ENCODE results near the gene KLHL30.

DNA sequence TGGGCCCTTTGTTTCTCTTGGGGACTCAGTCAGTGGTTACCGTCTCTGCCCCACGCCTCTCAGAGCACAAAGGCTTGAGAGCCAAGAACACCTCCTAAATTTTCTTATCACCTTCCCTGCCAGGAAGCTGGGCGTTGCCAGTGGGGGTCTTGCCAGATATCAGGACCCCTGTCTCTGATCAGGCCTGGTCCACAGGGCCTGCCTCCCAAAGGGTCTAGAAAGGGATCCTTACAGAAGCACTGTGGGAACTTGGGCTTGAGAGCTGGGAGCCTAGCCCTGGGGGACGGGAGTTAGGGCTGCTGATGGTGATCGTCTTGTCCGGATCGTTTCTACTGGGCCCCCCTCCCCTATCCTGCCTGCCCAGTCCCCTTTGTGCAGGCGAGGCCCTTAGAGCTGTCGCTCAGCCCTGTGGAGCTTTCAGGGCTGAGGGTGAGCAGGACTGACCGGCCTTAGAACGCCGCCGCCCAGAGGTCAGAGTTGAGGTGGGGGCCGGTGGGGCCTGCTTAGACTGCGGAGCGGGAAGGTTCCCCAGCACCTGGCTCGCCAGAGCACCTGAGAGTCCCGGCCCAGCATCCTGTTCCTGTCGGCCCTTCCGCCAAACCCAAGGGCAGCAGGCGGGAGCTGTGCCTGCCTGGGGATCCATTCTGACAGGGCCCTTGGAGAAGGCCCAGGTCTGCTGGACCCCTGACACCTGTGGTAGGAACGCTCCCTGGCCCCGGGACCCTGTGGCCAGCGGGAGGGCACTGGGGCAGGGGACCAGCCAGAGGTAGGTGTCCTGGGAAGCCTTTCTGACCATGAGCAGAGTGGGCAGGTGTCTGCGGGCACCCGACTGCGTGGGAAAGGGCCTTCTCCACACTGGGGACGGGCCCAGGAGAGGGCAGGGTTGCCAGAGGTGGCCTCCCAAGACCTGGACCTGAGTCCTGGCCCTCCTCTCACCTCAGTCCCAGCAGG lies 37.4 kb upstream of the KLHL30 start:
- TF ChIP-seq EZH2 (IDR thresholded peaks at IDR 0.05; ENCODE audit: low read length) = no peak
- TF ChIP-seq, protein P1, sequence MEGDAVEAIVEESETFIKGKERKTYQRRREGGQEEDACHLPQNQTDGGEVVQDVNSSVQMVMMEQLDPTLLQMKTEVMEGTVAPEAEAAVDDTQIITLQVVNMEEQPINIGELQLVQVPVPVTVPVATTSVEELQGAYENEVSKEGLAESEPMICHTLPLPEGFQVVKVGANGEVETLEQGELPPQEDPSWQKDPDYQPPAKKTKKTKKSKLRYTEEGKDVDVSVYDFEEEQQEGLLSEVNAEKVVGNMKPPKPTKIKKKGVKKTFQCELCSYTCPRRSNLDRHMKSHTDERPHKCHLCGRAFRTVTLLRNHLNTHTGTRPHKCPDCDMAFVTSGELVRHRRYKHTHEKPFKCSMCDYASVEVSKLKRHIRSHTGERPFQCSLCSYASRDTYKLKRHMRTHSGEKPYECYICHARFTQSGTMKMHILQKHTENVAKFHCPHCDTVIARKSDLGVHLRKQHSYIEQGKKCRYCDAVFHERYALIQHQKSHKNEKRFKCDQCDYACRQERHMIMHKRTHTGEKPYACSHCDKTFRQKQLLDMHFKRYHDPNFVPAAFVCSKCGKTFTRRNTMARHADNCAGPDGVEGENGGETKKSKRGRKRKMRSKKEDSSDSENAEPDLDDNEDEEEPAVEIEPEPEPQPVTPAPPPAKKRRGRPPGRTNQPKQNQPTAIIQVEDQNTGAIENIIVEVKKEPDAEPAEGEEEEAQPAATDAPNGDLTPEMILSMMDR (optimal IDR thresholded peaks at IDR 0.05 in 1 of 3, IDR thresholded peaks at IDR 0.05 in 1 of 3, conservative IDR thresholded peaks at IDR 0.05 in 1 of 3; ENCODE audit: extremely low read depth in 1 of 3, insufficient read depth in 2 of 3, low read length in 3 of 3) = no peak
